ENCODE measurements around the gene PADI6.

PADI6 gene

DNA sequence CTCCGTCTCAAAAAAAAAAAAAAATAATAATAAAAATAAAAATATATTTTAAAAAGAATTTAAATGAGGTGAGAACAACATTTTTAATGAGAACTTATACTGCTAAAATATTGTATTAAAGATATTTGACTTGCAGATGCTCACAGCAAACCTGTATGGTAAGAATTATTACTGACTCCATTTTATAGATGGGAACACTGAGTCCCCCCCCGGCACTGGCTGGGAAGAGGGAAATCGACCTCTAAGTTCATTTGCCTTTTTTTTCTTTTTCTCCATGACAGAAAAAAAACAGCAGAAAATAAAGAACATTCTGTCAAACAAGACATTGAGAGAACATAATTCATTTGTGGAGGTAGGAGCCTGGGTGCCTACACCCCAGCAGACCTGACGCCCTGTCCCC lies 13.4 kb upstream of the PADI6 start:
- DNase-seq (ENCODE audit: low read depth) = no peak

DNA sequence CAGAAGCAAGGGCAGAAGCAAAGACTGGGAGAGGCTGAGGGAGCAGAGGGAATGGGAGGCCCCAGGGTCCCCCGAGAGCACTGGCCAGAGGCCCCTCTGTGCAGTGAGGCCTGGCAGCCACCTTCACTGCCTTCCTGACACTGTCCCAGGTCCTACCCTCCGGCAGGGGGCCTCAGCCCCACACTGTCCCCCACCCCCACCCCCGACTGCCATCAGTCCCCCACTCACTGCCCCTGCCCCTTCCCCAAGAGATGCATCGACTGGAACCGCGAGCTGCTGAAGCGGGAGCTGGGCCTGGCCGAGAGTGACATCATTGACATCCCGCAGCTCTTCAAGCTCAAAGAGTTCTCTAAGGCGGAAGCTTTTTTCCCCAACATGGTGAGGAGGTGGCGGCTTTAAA lies 13.0 kb upstream of the PADI6 start:
- DNase-seq (ENCODE audit: low read depth) = no peak

DNA sequence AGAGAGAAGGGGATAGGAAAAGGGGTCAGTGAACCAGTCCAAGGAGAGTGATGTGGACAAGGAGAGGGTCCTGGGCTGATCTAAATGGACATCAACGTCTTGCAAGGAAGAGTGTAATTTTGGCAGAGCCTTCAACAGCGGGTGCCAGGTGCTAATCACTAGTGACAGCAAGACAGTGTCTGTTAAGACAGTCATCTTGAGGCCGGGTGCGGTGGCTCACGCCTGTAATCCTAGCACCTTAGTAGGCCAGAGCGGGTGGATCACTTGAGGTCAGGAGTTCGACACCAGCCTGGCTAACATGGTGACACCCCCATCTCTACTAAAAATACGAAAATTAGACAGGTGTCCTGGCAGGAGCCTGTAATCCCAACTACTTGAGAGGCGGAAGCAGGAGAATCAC lies 12.2 kb upstream of the PADI6 start:
- no peak for DNase-seq (ENCODE audit: low read depth)

DNA sequence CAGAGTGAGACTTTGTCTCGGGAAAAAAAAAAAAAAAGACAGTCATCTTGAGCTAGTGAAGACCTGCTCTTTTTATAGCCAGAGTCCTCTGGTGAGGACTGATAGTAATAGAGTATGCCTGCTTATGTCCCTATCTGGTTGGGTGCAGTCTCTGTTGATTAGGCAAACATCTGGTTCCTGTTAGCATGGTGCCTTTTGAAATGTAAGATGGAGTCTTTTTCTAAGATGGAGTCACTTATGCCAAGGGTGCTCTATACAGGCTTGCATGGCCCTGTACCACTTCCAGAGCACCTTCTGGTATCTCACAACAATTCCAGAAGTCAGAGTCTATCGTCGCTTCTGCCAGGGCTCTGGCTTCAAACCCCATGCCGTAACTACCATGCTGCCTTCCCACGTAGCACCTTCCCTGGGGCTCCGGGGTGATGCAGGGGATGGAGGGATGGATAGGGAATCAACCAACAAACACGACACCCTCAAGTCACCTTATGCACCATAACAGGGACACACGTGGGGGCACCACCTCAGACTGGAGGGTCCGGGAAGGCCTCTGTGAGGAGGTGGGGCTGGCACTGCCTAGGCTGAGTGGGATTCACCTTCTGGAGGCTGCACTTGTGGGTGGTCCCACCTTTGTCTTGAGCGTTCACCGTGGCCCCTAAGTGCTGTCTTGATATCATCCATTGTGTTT lies 11.6 kb upstream of the PADI6 start:
- DNase-seq (ENCODE audit: low read depth) = no peak

DNA sequence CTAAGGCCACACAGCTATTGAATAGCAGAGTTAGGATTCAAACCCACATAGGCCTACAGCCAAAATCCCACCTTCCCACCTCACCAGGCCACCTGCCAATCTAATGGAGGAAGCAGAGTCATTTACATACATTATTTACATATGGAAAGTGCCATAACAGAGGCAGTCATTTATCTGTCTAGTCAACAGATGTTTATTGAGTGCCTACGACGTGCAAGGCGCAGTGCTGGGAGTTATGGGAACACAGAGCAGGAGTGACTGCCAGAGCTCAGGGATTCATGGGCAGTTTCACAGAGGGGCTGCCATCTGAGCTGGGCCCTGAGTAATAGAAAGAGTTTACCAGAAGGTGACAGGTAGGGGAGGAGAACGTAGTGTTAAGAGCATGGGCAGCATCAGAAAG lies 10.3 kb upstream of the PADI6 start:
- no peak for DNase-seq (ENCODE audit: low read depth)

DNA sequence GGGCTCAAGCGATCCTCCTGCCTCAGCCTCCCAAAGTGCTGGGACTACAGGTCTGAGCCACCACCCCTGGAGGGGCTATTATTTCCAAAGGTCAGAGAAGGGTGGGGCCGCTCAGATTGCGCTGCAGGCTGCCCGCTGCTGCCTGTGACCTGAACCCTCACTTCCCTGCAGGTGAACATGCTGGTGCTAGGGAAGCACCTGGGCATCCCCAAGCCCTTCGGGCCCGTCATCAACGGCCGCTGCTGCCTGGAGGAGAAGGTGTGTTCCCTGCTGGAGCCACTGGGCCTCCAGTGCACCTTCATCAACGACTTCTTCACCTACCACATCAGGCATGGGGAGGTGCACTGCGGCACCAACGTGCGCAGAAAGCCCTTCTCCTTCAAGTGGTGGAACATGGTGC lies 8.6 kb upstream of the PADI6 start:
- no peak for DNase-seq (ENCODE audit: low read depth)

DNA sequence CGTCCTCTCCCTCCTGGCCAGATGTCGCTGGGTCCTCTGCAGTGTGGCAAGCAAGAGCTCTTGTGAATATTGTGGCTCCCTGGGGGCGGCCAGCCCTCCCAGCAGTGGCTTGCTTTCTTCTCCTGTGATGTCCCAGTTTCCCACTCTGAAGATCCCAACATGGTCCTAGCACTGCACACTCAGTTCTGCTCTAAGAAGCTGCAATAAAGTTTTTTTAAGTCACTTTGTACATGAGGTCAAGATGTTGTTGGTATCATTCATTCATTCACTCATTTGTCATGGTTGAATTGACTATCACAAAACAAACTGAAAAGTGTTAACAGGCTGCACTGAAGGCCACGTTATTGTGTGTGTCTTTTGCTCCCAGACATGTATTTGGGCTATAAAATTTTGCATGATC lies 8.2 kb upstream of the PADI6 start:
- no peak for DNase-seq (ENCODE audit: low read depth)

DNA sequence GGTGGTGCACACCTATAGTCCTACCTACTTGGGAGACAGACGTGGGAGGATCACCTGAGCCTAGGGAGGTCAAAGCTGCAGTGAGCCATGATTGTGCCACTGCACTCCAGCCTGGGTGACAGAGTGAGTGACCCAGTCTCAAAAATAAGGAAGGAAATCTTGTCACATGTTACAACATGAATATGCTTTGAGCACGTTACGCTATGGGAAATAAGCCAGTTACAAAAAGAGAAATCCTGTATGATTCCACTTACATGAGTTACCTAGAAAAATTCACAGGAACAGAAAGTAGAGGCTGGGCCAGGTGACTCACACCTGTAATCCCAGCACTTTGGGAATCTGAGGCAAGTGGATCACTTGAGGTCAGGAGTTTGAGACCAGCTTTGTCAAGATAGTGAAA lies 6.7 kb upstream of the PADI6 start:
- DNase-seq (ENCODE audit: low read depth) = no peak

DNA sequence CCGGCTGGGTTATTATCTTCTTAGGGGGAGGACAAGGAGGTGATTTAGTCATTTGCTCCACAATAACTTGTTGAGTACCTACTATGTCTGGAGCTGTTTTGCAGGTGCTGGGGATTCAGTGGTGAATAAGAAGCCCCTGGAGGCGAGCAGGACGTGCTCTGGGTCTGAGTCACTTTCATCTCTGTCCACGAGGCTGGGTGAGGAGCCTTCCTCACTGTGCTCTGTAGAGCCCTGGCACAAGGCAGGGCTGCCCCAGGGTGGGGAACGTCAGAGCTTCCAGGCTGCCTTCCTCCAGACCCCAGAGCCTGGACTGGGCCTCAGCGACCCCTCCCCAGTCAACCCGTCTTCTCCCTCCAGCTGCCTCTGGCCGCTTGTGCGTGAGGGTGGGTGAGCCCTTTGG lies 2.5 kb upstream of the PADI6 start:
- DNase-seq (ENCODE audit: low read depth) = no peak

DNA sequence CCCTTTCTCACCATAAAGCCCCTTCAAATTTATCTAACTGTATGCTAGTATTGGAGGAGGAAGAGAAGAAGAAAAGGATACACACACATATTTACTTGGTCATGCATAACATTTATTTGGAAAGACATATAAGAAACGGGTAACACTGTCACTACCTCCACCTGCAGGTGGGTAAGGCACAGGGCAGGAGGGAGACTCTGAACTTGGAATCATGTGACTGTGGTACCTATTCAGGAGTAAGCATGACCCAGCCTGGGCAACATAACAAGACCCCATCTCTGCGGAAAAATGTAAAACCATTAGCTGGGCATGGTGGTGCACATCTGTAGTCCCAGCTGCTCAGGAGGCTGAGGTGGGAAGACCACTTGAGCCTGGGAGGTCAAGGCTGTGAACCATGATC lies 1.4 kb upstream of the PADI6 start:
- DNase-seq (ENCODE audit: low read depth) = no peak

DNA sequence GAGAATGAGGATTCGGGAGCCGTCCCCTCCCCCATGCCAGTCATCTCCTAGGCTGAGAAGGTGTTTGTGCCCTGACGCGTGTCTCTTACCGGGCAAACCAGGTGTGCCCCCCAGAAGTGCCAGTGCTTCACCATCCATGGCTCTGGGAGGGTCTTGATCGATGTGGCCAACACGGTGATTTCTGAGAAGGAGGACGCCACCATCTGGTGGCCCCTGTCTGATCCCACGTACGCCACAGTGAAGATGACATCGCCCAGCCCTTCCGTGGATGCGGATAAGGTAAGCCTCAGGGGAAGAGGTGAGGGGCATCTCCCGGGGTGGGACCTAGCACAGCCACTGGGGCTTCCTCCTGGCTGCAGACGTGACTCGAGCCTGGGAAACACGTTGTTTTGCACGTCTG lies 959 bp downstream of the PADI6 start:
- DNase-seq (ENCODE audit: low read depth) = no peak

DNA sequence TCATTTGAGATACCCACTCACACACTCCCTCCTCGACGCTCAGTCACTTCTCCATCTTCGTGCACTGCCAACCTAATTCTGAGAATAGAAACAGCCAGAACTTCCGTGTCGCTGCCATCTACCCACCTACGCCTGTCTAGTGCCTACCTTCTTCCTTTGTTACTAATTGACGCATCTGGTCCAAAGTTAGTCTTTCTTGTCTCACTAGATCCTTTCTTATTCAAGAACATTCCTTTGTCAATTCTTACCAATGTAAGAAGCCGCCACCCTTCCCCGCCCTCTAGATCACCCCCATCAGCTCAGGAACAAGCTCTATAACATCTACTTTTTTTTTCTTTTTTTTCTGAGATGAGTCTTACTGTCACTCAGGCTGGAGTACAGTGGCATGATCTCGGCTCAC lies 3.7 kb downstream of the PADI6 start:
- no peak for DNase-seq (ENCODE audit: low read depth)

DNA sequence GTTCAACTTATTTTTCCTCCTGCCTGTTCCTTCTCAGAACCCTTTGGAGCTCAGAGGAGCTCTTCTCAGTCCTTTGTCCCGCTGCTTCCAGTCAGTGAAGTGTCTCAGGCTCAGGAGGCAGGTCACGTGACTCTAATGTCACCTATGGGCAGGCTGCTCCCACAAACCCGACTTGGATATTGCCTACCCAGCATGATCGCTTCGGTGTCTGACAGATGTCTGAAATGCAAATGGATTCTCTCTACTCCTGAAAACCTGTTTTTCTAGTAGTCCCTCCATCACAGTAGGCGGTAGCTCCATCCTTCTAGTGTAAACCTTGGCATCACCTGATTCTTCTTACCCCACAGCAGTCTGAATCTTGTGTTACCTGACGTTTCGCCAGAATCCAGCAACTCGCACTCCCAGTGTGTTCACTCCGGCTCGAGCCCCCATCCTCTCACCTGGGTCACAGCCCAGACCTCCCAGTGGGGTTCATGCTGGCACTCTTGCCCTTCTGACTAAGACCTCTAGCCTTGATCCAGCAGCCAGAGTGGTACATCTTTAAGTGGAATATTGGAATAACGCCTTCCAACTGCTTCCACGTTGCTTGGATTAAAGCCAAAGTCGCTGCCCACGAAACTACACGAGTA lies 5.4 kb downstream of the PADI6 start:
- DNase-seq (ENCODE audit: low read depth) = no peak

DNA sequence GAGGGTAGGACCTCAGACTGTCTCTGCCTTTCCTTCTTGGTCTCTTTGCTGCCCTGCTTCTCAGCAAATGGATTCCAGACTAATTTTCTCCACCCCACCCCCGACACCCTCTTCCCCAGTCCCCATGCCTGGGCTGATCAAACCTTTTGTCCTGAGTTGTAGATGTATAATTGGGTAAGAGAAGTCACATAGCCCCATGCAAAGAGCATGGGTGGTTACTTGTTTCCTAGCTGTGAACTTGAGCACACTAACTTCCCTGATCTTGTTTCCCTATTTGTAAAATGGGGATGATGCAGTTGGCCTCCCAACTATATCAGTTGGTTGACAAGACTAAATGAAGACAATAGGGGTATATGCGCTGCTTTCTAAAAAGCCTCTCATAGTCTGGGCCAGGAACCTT lies 9.2 kb downstream of the PADI6 start:
- DNase-seq (ENCODE audit: low read depth) = no peak

DNA sequence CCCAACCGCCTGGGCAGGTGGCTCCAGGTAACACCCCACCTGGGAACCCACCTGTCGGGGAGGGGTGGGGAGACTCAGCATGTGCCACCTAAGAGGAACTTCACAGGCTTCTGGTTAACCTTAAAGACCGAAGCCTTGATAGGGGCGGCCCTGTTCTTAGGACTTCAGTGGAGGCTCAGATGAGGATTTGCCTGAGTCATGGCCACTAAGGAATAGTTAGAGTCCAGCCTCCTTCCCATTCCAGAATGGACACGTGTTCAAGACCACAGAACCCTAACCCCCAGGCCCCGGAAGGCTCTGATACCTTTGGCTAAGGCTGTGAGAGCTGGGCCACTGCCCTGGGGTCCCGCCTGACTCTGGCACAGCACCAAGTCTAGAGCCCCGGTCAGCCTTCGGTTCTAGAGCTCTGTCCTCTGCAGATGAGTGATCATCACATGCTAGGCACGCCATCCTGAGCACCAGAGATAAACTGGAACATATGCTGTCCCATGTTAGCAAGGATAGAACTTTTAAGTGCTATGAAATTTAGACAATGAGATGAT lies 20.3 kb downstream of the PADI6 start:
- DNase-seq (ENCODE audit: low read depth) = no peak

DNA sequence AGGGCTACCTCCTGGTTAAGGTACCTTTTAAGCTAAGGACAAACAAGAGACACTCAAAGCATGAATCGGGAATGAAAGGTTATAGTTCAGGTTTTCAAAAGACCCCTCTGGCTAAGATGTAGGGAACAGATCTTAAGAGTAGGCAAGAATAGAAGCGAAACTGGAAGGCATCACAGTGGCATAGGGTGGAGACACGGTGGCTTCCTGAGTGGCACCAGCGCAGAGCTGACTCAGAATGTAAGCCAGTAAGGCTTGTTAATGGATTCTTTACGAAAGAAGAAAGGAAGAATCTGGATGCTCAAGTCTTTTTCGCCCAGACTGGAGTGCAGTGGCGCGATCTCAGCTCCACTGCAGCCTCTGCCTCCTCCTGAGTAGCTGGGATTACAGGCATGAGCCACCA lies 21.2 kb downstream of the PADI6 start:
- no peak for DNase-seq (ENCODE audit: low read depth)

DNA sequence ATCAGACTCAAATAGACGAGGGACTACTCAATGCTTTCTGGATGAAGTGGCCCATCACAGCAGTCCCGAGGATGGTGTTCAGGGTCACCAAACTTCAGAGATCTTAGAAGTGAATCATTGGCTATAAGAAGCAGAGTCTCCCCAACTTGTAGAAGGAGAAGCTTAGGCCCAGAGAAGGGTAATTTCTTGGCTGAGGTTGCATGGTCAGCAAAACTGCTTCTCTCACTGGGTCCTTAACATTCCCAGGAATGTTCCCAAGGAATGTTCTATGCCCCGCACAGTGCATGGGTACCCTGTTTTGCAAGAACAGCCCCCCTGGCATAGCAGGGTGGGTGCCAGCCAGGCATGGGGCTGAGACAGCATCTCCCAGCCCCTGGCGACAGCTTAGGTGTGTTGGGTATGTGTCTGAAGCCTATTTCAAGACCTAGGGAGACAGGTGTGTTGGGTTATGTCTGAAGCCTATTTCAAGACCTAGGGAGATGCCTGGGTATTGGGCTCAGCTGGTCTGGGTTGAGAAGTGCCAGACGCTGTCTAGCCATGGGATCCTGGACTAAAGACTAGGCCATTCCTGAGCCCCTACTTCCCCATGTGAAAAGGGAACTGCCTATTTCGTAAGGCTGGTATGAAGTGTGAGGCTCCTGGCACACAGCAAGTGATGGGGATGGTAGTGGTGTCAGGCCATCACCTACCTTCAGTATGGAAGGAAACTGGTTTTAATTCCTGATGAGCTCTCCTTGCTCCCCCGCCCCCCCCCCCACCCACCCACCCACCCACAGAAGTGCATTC lies 26.1 kb downstream of the PADI6 start:
- no peak for DNase-seq (ENCODE audit: low read depth)

DNA sequence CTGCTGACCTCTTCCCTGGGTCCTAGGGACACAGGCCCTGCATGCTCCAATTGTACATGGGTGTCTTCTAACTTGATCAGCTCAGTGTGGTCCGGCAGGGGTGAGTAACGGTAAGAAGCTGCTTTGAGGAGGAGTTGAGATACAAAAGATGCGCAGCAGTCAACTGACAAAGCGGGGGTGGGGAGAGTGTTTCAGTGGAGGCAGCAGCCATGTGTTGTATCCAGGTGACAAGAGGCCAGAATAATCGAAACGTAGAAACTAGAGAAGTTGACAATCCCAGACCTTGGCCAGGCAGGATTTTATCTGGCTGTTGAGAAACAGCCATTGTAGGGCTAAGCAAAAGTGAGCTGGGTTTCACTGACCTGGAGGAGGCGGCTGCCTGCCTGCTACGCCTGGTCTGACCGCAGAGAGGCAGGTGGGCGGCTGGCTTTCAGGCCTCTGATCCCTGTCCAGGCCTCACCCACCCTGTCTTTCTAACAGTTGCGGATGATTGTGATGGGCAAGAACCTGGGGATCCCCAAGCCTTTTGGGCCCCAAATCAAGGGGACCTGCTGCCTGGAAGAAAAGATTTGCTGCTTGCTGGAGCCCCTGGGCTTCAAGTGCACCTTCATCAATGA lies 28.8 kb downstream of the PADI6 start:
- no peak for DNase-seq (ENCODE audit: low read depth)

DNA sequence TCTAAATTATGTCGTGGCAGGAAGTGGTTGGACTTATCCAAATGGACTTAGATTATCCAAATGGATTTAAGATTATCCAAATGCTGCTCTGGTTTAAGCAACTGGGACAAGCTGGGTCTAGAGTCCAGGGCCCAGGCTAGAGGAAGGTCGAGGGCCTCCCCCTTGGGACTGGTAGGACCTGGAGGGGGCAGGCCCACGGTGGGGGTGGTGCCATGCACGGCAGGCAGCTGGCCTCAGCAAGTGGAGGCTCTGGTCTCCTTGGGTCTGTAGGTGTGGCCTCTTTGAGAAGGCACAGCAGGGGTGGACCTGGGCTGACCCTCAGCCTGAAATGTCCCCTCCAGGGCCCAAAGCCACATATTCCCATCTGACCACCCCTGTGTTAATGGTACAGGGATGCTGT lies 29.8 kb downstream of the PADI6 start:
- no peak for DNase-seq (ENCODE audit: low read depth)

DNA sequence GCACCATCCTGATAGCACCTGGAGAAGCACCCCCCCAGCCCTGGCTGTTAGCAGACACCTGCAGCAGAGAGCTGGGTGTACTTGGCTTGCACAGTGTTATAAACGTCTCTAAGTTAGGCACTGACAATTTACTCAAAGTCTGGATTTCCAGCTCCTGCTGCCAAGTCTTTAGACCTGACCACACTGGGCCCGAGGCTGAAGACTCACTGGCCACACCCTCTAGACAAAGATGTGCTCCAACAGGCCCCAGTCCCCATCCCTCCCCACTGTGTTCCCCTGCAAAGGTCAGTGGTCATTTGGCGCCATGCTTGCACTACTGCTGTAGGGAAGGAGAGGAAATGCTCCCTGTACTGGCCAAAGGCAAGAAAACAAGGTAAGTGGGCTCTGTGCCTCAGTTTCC lies 31.1 kb downstream of the PADI6 start:
- DNase-seq (ENCODE audit: low read depth) = no peak

DNA sequence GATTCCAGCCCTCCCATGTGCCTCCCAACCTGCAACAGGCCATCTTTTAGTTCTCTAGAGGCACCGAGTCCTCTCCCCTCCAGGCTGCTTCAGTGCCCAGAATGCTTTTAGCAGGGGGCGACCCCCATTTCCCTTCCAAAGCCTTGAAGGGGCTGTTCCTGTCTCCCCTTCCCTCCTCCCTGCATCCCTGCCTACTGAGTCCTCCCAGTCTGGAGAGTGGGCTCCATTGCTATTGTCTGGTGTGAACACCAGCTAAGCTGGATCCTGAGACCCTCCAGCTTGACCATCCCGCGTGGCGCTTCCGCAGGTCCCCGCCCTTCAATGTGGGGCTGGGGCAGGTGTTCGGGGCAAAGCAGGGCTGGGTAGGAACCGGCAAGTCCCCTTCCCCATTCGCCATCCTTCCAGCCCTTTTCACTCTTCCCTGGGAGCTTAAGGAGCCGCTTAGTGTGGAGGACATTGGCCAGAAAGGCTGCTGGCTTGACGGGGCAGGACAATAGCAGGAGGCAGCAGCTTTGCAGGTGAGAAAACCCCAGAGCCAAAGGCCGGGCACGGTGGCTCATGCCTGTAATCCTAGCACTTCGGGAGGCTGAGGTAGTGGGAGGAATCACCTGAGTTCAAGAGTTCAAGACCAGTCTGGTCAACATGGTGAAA lies 32.2 kb downstream of the PADI6 start:
- no peak for DNase-seq (ENCODE audit: low read depth)

DNA sequence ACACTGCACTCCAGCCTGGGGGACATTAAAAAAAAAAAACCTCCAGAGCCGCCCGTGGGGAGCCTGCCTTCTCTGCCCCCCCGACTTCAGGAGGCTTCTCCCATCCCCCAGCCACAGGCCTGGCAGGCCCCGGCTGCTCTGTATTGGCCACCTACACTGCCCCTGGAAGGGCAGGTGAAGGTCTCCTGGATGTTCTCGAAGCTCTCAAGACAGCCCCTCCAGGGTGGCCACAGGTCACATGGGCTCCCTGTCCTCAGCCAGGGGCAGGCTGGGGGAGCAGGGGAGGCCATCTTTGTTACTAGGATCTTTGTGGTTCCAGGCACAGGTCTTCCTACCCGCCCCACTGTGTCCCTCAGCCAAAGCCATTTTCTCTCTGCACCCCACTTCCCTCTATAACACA lies 32.8 kb downstream of the PADI6 start:
- DNase-seq (ENCODE audit: low read depth) = no peak

Measured in activated T-cell treated with anti-CD3 and anti-CD28 coated beads for 24 hours (primary cell).